ENCODE results near the gene TRMT11. TPM values are rescaled to one million over a fixed set of nuclear protein-coding genes. Genes with fewer than 3 reads are reported as not detected.

The TRMT11 gene
- total RNA-seq, 6 experiments from 2014 or later: 12.8 to 20.7 (median 15.2) TPM

- Mint-ChIP-seq H3K27me3 (ENCODE audit: insufficient read depth) (no peaks in the 10 kb centered on the region; the same call in 1 of the 2 replicates), H3K4me3 (no peak overlapping the region), H3K9me3 (no peaks in the 10 kb centered on the region), H3K27ac (no peak overlapping the region), H3K36me3 (ENCODE audit: low read depth) (0 out of 2 replicates have a peak, but pooled peaks cover 4% of the 10 kb centered on the region), H3K4me1 (ENCODE audit: low read depth) (peaks cover 17% of the 10 kb centered on the region)
- TF ChIP-seq CTCF (IDR thresholded peaks at IDR 0.05): no peak
- no peak for DNase-seq
Measured at GRCh38 chr6:126069449-126069848, 83.1 kb downstream of the TRMT11 start.

- DNase-seq: no peak
- no peak for TF ChIP-seq CTCF (IDR thresholded peaks at IDR 0.05)
- 0 out of 2 replicates have a peak, but pooled peaks cover 4% of the 10 kb centered on the region for H3K36me3 Mint-ChIP-seq (ENCODE audit: low read depth)
- H3K27me3 Mint-ChIP-seq (ENCODE audit: insufficient read depth): no peaks in the 10 kb centered on the region
- H3K9me3 Mint-ChIP-seq: no peaks in the 10 kb centered on the region
- H3K27ac Mint-ChIP-seq: no peak overlapping the region
- H3K4me1 Mint-ChIP-seq (ENCODE audit: low read depth): peaks cover 11% of the 10 kb centered on the region; the same call in 1 of the 2 replicates
- H3K4me3 Mint-ChIP-seq: no peak overlapping the region
Measured at GRCh38 chr6:126071000-126071647, 84.8 kb downstream of the TRMT11 start.

- Mint-ChIP-seq H3K36me3 (ENCODE audit: low read depth) (0 out of 2 replicates have a peak, but pooled peaks cover 4% of the 10 kb centered on the region), H3K27ac (no peak overlapping the region), H3K9me3 (no peaks in the 10 kb centered on the region), H3K4me3 (no peak overlapping the region), H3K27me3 (ENCODE audit: insufficient read depth) (no peaks in the 10 kb centered on the region), H3K4me1 (ENCODE audit: low read depth) (peaks cover 17% of the 10 kb centered on the region)
- no peak for TF ChIP-seq CTCF (IDR thresholded peaks at IDR 0.05)
- DNase-seq: no peak
Measured at GRCh38 chr6:126072172-126072571, 85.8 kb downstream of the TRMT11 start.

- TF ChIP-seq CTCF (IDR thresholded peaks at IDR 0.05): no peak
- Mint-ChIP-seq H3K4me3 (no peak overlapping the region), H3K4me1 (ENCODE audit: low read depth) (peaks cover 23% of the 10 kb centered on the region), H3K36me3 (ENCODE audit: low read depth) (0 out of 2 replicates have a peak, but pooled peaks cover 4% of the 10 kb centered on the region), H3K27me3 (ENCODE audit: insufficient read depth) (no peaks in the 10 kb centered on the region), H3K9me3 (no peaks in the 10 kb centered on the region), H3K27ac (no peak overlapping the region)
- DNase-seq: no peak
Measured at GRCh38 chr6:126072834-126073233, 86.5 kb downstream of the TRMT11 start.

GRCh38 chr6:126075335-126076071, 89.2 kb downstream of the TRMT11 start:
- Mint-ChIP-seq H3K4me3 (no peak overlapping the region), H3K9me3 (no peaks in the 10 kb centered on the region), H3K4me1 (ENCODE audit: low read depth) (peaks cover 50% of the 10 kb centered on the region), H3K27ac (no peak overlapping the region), H3K36me3 (ENCODE audit: low read depth) (no peaks in the 10 kb centered on the region), H3K27me3 (ENCODE audit: insufficient read depth) (no peaks in the 10 kb centered on the region)
- TF ChIP-seq CTCF (IDR thresholded peaks at IDR 0.05): no peak
- DNase-seq: no peak

Measured in HFFc6 (cell line).